ENCODE measurements around the gene MAGI2.
A peak's percentile ranks its signal among the peaks of the same experiment; 100 is the strongest.

Gene MAGI2

GRCh38 chr7:79302293-79302692, 151.2 kb downstream of the MAGI2 start:
- no peak for DNase-seq (ENCODE audit: low spot score)

- no peak for DNase-seq (ENCODE audit: low spot score)
Measured at GRCh38 chr7:79301419-79301818, 152.0 kb downstream of the MAGI2 start.

- DNase-seq (ENCODE audit: low spot score) = no peak
Measured at GRCh38 chr7:79300573-79300972, 152.9 kb downstream of the MAGI2 start.

GRCh38 chr7:79298145-79298760, 155.2 kb downstream of the MAGI2 start:
- no peak for DNase-seq (ENCODE audit: low spot score)

- no peak for DNase-seq (ENCODE audit: low spot score)
Measured at GRCh38 chr7:79296553-79297320, 156.7 kb downstream of the MAGI2 start.

- no peak for DNase-seq (ENCODE audit: low spot score)
Measured at GRCh38 chr7:79293655-79294142, 159.8 kb downstream of the MAGI2 start.

- no peak for DNase-seq (ENCODE audit: low spot score)
Measured at GRCh38 chr7:79292834-79293233, 160.6 kb downstream of the MAGI2 start.

GRCh38 chr7:79291498-79291865, 162.0 kb downstream of the MAGI2 start:
- DNase-seq (ENCODE audit: low spot score) = no peak

GRCh38 chr7:79290841-79291497, 162.5 kb downstream of the MAGI2 start:
- no peak for DNase-seq (ENCODE audit: low spot score)

GRCh38 chr7:79290398-79290797, 163.1 kb downstream of the MAGI2 start:
- no peak for DNase-seq (ENCODE audit: low spot score)

- DNase-seq (ENCODE audit: low spot score) = no peak
Measured at GRCh38 chr7:79288655-79289054, 164.8 kb downstream of the MAGI2 start.

GRCh38 chr7:79287981-79288380, 165.5 kb downstream of the MAGI2 start:
- DNase-seq (ENCODE audit: low spot score) = no peak

GRCh38 chr7:79286181-79286580, 167.3 kb downstream of the MAGI2 start:
- DNase-seq (ENCODE audit: low spot score) = no peak

GRCh38 chr7:79285756-79286155, 167.7 kb downstream of the MAGI2 start:
- no peak for DNase-seq (ENCODE audit: low spot score)

- no peak for DNase-seq (ENCODE audit: low spot score)
Measured at GRCh38 chr7:79284211-79284610, 169.3 kb downstream of the MAGI2 start.

- DNase-seq (ENCODE audit: low spot score) = no peak
Measured at GRCh38 chr7:79282882-79283602, 170.4 kb downstream of the MAGI2 start.

GRCh38 chr7:79282070-79282694, 171.3 kb downstream of the MAGI2 start:
- DNase-seq (ENCODE audit: low spot score) = no peak

GRCh38 chr7:79281426-79281825, 172.0 kb downstream of the MAGI2 start:
- no peak for DNase-seq (ENCODE audit: low spot score)

- no peak for DNase-seq (ENCODE audit: low spot score)
Measured at GRCh38 chr7:79272938-79273337, 180.5 kb downstream of the MAGI2 start.

GRCh38 chr7:79272066-79272669, 181.3 kb downstream of the MAGI2 start:
- peak; percentile 7 for DNase-seq (ENCODE audit: low spot score)

GRCh38 chr7:79268730-79269129, 184.7 kb downstream of the MAGI2 start:
- DNase-seq (ENCODE audit: low spot score) = no peak

GRCh38 chr7:79258826-79259225, 194.6 kb downstream of the MAGI2 start:
- DNase-seq (ENCODE audit: low spot score) = no peak

Data from germinal center (tissue), 1 donor.